DOHH2 (cell line): ENCODE data around the gene ASPDH.

Experiments used
- H3F3A ChIP-seq: fragments of 200-600 bp; sonication (generic), shearing (Covaris generic); 2 replicates; pipeline ENCODE4 v1.6.0; 2016; ENCODE audit warnings: antibody characterized with exemption, mild to moderate bottlenecking; ENCODE audit not compliant: control insufficient read depth, insufficient read depth
- H3K27ac ChIP-seq: fragments of 200-600 bp; sonication (generic); 2 replicates; pipeline ENCODE4 v1.5.1; 2014; ENCODE audit warnings: low read depth, mild to moderate bottlenecking, low read length, moderate library complexity
- H3K27me3 ChIP-seq: fragments of 200-600 bp; sonication (generic); 2 replicates; pipeline ENCODE4 v1.6.1; 2014; ENCODE audit warnings: mild to moderate bottlenecking, low read length, mixed read lengths; ENCODE audit not compliant: control insufficient read depth
- H3K36me3 ChIP-seq: fragments of 200-600 bp; sonication (generic); 2 replicates; pipeline ENCODE4 v1.6.1; 2014; ENCODE audit warnings: mild to moderate bottlenecking, low read length, moderate library complexity, mixed read lengths; ENCODE audit not compliant: control insufficient read depth
- H3K4me1 ChIP-seq: fragments of 200-600 bp; sonication (generic); 2 replicates; pipeline ENCODE4 v1.6.1; 2014; ENCODE audit warnings: mild to moderate bottlenecking, low read length, mixed read lengths; ENCODE audit not compliant: control insufficient read depth
- H3K4me2 ChIP-seq: fragments of 200-600 bp; sonication (generic); 2 replicates; pipeline ENCODE4 v1.6.0; 2014; ENCODE audit warnings: mild to moderate bottlenecking, low read length, moderate library complexity
- H3K4me3 ChIP-seq: fragments of 200-600 bp; sonication (generic); 2 replicates; pipeline ENCODE4 v1.5.1; 2014; ENCODE audit warnings: mild to moderate bottlenecking, low read length, mixed read lengths
- H3K79me2 ChIP-seq: fragments of 200-600 bp; sonication (generic); 2 replicates; pipeline ENCODE4 v1.6.1; 2014; ENCODE audit warnings: mild to moderate bottlenecking, low read length, mixed read lengths; ENCODE audit not compliant: control insufficient read depth
- H3K9me2 ChIP-seq: fragments of 200-600 bp; sonication (generic); replicated peaks from 2 replicates; pipeline ENCODE4 v1.6.1; 2014; ENCODE audit warnings: mild to moderate bottlenecking, low read length, mixed read lengths; ENCODE audit not compliant: control insufficient read depth
- H3K9me3 ChIP-seq: fragments of 200-600 bp; sonication (generic); 2 replicates; pipeline ENCODE4 v1.6.1; 2014; ENCODE audit warnings: antibody characterized with exemption, low read length, mixed read lengths; ENCODE audit not compliant: control insufficient read depth, insufficient read depth
- H4K20me1 ChIP-seq: fragments of 200-600 bp; sonication (generic); 2 replicates; pipeline ENCODE4 v1.6.0; 2014; ENCODE audit warnings: low read depth, mild to moderate bottlenecking, antibody characterized with exemption, low read length, moderate library complexity; ENCODE audit not compliant: control insufficient read depth, insufficient read depth
- CTCF ChIP-seq: fragments of 200-600 bp; sonication (generic); IDR thresholded peaks from one replicate; pipeline ENCODE4 v1.5.1; 2014; ENCODE audit warnings: antibody characterized with exemption, mild to moderate bottlenecking, low read depth, low read length; ENCODE audit not compliant: poor library complexity, severe bottlenecking
- EZH2phosphoT487 ChIP-seq: fragments of 200-600 bp; sonication (generic); IDR thresholded peaks from 2 replicates; pipeline ENCODE4 v1.6.1; 2017; ENCODE audit warnings: borderline replicate concordance, mild to moderate bottlenecking, antibody characterized with exemption, low read length, moderate library complexity, mixed read lengths

ASPDH gene

GRCh38 chr19:50501186-50501567 lies 12.5 kb downstream of the ASPDH start:
- H3F3A ChIP-seq = no peaks in the 10 kb centered on the region
- no peak overlapping the region for H3K27ac ChIP-seq
- H3K4me3 ChIP-seq = no peak overlapping the region
- no peaks in the 10 kb centered on the region for H3K9me2 ChIP-seq
- TF ChIP-seq EZH2phosphoT487 (no peak), CTCF (no peak)
- H3K4me1 ChIP-seq = peaks cover 4% of the 10 kb centered on the region; the same call in 1 of the 2 replicates
- H4K20me1 ChIP-seq = no peaks in the 10 kb centered on the region
- H3K4me2 ChIP-seq = no peak overlapping the region
- H3K79me2 ChIP-seq = no peaks in the 10 kb centered on the region
- no peaks in the 10 kb centered on the region for H3K36me3 ChIP-seq
- no peaks in the 10 kb centered on the region for H3K9me3 ChIP-seq
- no peaks in the 10 kb centered on the region for H3K27me3 ChIP-seq

- Histone ChIP-seq H3K9me2 (no peaks in the 10 kb centered on the region), H3K9me3 (no peaks in the 10 kb centered on the region), H3K36me3 (no peaks in the 10 kb centered on the region), H3F3A (no peaks in the 10 kb centered on the region), H4K20me1 (no peaks in the 10 kb centered on the region), H3K79me2 (no peaks in the 10 kb centered on the region), H3K4me3 (no peak overlapping the region), H3K27me3 (no peaks in the 10 kb centered on the region), H3K4me2 (no peak overlapping the region), H3K4me1 (peaks cover 4% of the 10 kb centered on the region; the same call in 1 of the 2 replicates), H3K27ac (no peak overlapping the region)
- no peak for TF ChIP-seq CTCF
- no peak for TF ChIP-seq EZH2phosphoT487
Measured at GRCh38 chr19:50500753-50501151, 13.0 kb downstream of the ASPDH start.

- peaks cover 4% of the 10 kb centered on the region; the same call in 1 of the 2 replicates for H3K4me1 ChIP-seq
- no peak overlapping the region for H3K4me3 ChIP-seq
- no peak overlapping the region for H3K4me2 ChIP-seq
- no peaks in the 10 kb centered on the region for H3K9me2 ChIP-seq
- H4K20me1 ChIP-seq = no peaks in the 10 kb centered on the region
- TF ChIP-seq CTCF (no peak), EZH2phosphoT487 (no peak)
- no peaks in the 10 kb centered on the region for H3K79me2 ChIP-seq
- H3K9me3 ChIP-seq = no peaks in the 10 kb centered on the region
- no peaks in the 10 kb centered on the region for H3F3A ChIP-seq
- H3K27ac ChIP-seq = no peak overlapping the region
- no peaks in the 10 kb centered on the region for H3K36me3 ChIP-seq
- H3K27me3 ChIP-seq = no peaks in the 10 kb centered on the region
Measured at GRCh38 chr19:50500060-50500752, 13.5 kb downstream of the ASPDH start.
